Mesothelial cell of epicardium (in vitro differentiated cells): ENCODE results near the gene FADS2. TPM values are rescaled to one million over a fixed set of nuclear protein-coding genes. Genes with fewer than 3 reads are reported as not detected.

Experiments
- DNase-seq, 2 experiments: peaks; one replicate each; pipeline ENCODE4 v3.0.0; 2021; ENCODE audit warnings: low spot score in 2 of 2; ENCODE audit not compliant: unreplicated experiment in 2 of 2
- H3K27ac Mint-ChIP-seq: 2 replicates; pipeline ENCODE4 v1.8.0; 2021; ENCODE audit warnings: mixed read lengths
- H3K27me3 Mint-ChIP-seq: 2 replicates; pipeline ENCODE4 v1.8.0; 2021; ENCODE audit warnings: low read depth, mixed read lengths
- H3K36me3 Mint-ChIP-seq: 2 replicates; pipeline ENCODE4 v1.8.0; 2021; ENCODE audit warnings: mixed read lengths
- H3K4me1 Mint-ChIP-seq: 2 replicates; pipeline ENCODE4 v1.8.0; 2021; ENCODE audit warnings: mixed read lengths
- H3K4me3 Mint-ChIP-seq: 2 replicates; pipeline ENCODE4 v1.8.0; 2021; ENCODE audit warnings: mild to moderate bottlenecking, moderate library complexity, mixed read lengths
- H3K9me3 Mint-ChIP-seq: 2 replicates; pipeline ENCODE4 v1.8.0; 2021; ENCODE audit warnings: mixed read lengths
- total RNA-seq: library from RNA; stranded (reverse); gene quantifications from 3 replicates; pipeline ENCODE4 v1.2.1, GENCODE V29; 2021
- TF ChIP-seq, protein P1 (sequence below): fragments of 200-600 bp; sonication (generic); IDR thresholded peaks from one replicate; pipeline ENCODE4 v1.5.0; 2021; ENCODE audit warnings: antibody characterized with exemption; ENCODE audit not compliant: unreplicated experiment

Gene FADS2
- total RNA-seq, 1 donor from 2014 or later, result 337 TPM

DNA sequence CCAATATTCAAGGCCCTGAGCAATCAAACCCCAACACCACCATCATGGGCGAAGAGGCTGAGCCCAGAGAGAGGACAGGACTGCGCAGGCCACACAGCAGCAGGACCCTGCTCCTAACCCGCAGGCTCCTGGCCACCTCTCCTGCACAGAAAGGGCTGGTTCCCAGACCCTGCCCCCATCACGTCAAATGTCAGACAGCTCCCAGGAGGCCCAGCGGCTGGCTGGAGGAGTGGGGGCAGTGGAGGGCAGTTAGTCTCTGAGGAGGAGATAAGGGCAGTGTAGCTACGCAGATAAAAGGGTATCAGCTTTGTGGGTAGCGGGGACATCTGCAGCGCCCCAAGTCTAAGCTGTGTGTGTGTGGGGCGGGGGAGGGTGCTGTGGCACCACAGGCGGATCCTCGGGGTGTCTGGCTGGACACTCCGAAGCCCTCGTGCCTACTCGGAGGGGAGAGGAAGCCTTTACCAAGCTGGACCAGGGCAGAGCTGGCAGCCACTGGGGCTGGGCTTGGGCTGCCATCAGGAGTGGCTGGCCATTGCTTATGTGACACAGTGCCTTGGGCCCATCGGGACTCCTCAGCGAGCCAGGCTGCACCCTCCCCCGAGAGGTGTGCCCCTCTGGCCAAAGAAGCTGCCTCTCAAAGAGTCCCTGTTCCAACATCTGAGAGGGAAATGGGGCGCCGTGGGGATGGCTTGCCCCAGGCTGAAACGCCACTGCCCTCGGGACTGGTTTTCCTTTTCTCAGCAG lies 41.8 kb downstream of the FADS2 start:
- DNase-seq, result no peak
- H3K27me3 Mint-ChIP-seq, result peaks cover 8% of the 10 kb centered on the region
- peaks cover 7% of the 10 kb centered on the region for H3K36me3 Mint-ChIP-seq
- peak overlapping the region; percentile 40 for H3K27ac Mint-ChIP-seq
- H3K9me3 Mint-ChIP-seq, result no peaks in the 10 kb centered on the region
- TF ChIP-seq, protein P1, sequence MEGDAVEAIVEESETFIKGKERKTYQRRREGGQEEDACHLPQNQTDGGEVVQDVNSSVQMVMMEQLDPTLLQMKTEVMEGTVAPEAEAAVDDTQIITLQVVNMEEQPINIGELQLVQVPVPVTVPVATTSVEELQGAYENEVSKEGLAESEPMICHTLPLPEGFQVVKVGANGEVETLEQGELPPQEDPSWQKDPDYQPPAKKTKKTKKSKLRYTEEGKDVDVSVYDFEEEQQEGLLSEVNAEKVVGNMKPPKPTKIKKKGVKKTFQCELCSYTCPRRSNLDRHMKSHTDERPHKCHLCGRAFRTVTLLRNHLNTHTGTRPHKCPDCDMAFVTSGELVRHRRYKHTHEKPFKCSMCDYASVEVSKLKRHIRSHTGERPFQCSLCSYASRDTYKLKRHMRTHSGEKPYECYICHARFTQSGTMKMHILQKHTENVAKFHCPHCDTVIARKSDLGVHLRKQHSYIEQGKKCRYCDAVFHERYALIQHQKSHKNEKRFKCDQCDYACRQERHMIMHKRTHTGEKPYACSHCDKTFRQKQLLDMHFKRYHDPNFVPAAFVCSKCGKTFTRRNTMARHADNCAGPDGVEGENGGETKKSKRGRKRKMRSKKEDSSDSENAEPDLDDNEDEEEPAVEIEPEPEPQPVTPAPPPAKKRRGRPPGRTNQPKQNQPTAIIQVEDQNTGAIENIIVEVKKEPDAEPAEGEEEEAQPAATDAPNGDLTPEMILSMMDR, result no peak
- H3K4me3 Mint-ChIP-seq, result no peak overlapping the region
- peaks cover 17% of the 10 kb centered on the region for H3K4me1 Mint-ChIP-seq

DNA sequence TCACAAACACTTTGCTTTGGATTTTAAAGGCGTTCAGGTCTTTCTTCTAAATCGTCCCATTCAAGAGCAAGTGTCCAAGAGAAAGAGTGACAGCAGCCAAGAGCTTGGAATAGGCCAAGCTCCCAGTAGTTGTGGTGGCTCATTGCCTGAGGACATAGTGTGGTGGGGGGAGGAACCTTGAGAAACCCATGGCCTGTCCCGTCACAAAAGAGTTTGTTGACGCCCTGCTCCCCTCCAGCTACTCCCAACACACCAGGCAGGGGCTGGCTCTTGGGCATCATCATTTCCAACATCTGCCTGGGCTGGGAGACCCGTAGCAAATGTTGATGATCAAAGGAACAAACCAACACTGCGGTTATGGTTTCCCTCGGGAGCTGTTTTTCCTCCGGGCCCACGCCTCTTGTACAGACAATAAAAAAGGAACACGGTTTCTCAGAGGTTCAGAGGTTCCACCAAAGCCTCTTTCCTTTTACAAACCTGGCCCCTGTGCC lies 42.5 kb downstream of the FADS2 start:
- TF ChIP-seq, protein P1, result no peak
- no peak overlapping the region for H3K4me3 Mint-ChIP-seq
- no peak for DNase-seq
- peaks cover 17% of the 10 kb centered on the region for H3K4me1 Mint-ChIP-seq
- no peaks in the 10 kb centered on the region for H3K9me3 Mint-ChIP-seq
- H3K36me3 Mint-ChIP-seq, result peaks cover 4% of the 10 kb centered on the region
- peaks cover 8% of the 10 kb centered on the region for H3K27me3 Mint-ChIP-seq
- H3K27ac Mint-ChIP-seq, result no peak overlapping the region

DNA sequence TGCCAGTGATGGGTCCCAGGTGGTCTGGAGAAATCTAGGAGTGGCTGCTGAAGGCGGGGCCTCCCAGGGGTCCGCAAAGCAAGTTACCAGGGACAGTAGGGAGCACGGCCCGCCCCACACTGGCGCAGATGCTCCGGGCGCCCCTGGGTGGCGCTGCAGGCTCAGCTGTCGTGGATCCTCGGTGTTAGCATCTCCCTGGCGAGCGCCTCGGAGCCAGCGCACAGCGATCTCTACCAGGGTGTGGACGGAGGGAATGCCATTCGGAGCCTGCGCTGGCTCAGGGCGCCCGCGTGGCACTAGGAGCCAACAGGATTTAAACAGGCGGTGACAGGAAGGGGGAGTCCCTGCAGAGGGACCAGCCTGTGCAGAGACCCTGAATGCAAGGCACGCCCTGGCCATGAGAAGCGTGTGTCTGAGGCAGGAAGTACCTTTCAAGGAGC lies 43.1 kb downstream of the FADS2 start:
- peak; percentile 63 to 86 for DNase-seq
- Mint-ChIP-seq H3K4me3 (peak overlapping the region; percentile 47), H3K27ac (no peak overlapping the region), H3K27me3 (peaks cover 8% of the 10 kb centered on the region), H3K4me1 (peaks cover 17% of the 10 kb centered on the region), H3K36me3 (no peaks in the 10 kb centered on the region), H3K9me3 (no peaks in the 10 kb centered on the region)
- TF ChIP-seq, protein P1, result peak; percentile 88

DNA sequence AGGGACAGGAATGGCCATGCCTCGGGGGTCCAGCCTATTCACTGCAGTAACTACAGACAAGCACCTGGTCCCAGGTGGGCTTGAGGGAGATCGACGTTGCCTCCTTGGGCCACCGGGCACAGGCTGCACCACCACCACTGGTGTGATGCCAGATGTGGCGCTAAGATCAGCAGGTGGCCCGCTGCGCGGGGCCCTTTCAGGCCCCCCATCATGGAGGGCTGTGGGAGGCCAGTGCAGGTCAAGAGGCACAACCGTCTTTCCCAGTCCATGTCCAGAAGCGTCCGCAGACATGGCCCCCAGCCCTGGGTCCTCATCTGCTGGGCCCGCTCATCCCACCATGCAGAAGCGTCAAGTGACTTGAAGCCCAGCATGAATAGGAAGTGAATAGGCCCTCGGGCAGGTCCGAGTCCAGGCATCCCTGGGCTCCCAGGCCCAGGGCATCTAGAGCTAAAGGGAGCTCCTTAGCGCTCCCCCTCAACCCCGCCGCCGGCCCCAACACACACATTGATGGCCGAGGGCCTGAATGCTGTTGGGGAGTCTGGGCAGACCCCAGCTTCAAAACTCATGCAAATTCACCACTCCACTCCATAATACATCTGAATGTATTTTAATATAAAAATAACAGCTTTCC lies 45.0 kb downstream of the FADS2 start:
- Mint-ChIP-seq H3K4me3 (no peak overlapping the region), H3K27ac (no peak overlapping the region), H3K36me3 (no peaks in the 10 kb centered on the region), H3K9me3 (no peaks in the 10 kb centered on the region), H3K27me3 (peaks cover 8% of the 10 kb centered on the region), H3K4me1 (peaks cover 14% of the 10 kb centered on the region)
- no peak for DNase-seq
- TF ChIP-seq, protein P1, result no peak

DNA sequence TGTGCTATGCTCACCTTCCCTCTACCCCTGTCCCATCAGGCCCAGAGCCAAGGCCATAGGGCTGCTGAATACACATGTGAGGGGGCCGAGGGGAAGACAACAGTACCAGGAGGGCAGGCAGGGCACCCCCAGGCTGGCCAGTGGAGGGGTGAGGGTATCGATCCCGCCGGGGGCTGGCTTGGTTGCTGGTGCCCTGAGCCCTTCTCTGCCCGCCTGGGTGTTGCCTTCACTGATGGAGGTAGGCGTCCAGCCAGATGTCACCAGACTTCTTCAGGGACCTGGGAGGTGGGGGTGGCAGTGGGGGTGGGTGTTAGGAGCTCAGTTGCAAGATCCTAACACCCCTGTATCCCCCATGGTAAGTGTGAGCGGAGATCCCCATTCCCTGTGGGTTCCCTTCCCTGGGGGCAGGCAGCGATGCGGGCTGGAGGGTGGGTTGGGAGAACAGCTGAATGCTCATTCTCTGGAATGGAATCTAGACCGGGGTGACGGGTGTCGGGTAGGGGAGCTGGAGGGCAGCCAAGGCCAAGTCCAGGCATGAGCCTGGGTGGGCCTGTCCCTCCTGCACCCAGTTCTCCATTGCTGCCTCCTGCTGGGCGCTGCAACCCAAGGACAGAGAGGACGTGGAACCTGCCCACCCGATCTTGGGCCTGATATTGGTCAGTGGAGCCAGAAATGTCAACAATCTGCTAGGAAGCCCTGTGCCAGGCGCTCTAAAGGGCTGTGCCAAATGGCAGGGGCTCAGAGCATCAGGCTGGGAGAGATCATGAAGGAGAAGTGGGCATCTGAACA lies 45.7 kb downstream of the FADS2 start:
- Mint-ChIP-seq H3K36me3 (no peaks in the 10 kb centered on the region), H3K4me3 (no peak overlapping the region), H3K9me3 (no peaks in the 10 kb centered on the region), H3K27me3 (peaks cover 8% of the 10 kb centered on the region), H3K4me1 (peaks cover 14% of the 10 kb centered on the region), H3K27ac (no peak overlapping the region)
- TF ChIP-seq, protein P1, result no peak
- DNase-seq, result no peak
